GM21381 (cell line): ENCODE data around the gene SLC25A15.
"Not testable (repeated sequence)": the region's sequence is repeated elsewhere in the genome, so short reads cannot be mapped to it uniquely, and the experiment has no call there.

Experiments
- ATAC-seq: cut with Tn5 transposase; IDR thresholded peaks from one replicate; pipeline ENCODE4 v1.9.1; 2021; ENCODE audit warnings: mild to moderate bottlenecking, moderate library complexity; ENCODE audit not compliant: unreplicated experiment

Gene SLC25A15

DNA sequence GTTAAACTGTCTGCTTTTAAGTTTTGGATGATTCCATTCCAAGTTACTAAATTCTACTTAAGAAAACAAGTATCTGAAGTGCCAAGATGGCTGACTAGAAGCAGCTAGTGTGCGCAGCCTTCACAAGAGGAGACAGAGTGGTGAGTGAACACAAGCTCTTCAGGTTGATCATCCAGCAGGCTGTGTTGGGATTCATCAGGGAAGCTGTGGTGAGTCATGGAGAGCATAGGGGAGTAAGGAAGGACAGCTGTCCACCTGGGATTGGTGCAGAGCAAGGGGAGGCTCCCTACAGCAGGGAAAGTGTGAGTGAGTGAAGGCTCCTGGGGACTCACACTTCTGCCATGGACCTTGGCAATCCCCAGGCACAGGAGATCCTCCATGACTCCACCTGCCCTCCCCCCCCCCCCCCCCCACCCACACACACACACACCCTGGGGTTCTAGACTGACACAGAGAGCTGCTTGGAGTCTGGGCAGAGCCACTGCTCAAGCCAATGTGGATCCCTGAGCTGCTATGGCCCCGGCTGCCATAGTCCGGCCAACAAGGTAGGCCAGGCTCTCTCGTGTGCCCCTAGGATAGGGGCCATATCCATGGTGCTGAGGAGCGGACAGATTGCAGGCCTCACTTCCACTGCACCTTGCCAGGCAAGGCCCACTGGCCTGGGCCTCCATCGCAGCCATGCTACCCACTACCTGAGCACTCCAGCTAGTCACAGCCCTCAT is 23.5 kb downstream of the SLC25A15 start:
- ATAC-seq: no peak

- ATAC-seq: no peak
Measured at GRCh38 chr13:40813667-40814454, 24.4 kb downstream of the SLC25A15 start.

DNA sequence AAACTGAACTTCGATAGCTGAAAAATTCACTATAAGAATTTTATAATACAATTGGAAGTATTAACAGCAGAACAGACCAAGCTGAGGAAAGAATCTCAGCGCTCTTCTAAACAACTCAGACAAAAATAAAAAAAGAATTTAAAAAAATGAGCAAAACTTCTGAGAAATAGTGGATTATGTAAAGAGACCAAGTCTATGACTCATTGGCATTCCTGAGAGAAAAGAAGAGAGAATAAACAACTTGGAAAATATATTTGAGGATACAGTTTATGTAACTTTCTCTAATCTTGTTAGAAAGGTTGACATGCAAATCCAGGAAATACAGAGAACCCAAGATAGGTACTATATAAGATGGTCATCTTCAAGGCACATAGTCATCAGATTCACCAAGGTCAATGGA is 25.4 kb downstream of the SLC25A15 start:
- ATAC-seq: no peak

- ATAC-seq: no peak
Measured at GRCh38 chr13:40818926-40819325, 29.5 kb downstream of the SLC25A15 start.

GRCh38 chr13:40819797-40820315 is 30.4 kb downstream of the SLC25A15 start:
- no peak for ATAC-seq

GRCh38 chr13:40839725-40840124 is 50.3 kb downstream of the SLC25A15 start:
- ATAC-seq: not testable (repeated sequence)

GRCh38 chr13:40840955-40841354 is 51.5 kb downstream of the SLC25A15 start:
- not testable (repeated sequence) for ATAC-seq
